Endometrial microvascular endothelial cells (primary cell): ENCODE measurements around the gene FHOD3. TPM values are rescaled to one million over a fixed set of nuclear protein-coding genes. Genes with fewer than 3 reads are reported as not detected.

Experiments used
- in situ Hi-C: cut with HindIII; loops from 2 replicates; pipeline ENCODE4 v1.10.0; 2017; ENCODE audit warnings: low sequenced_read_pairs, low pct_unique_long_range_greater_than_20kb; ENCODE audit errors: inconsistent ontology term
- total RNA-seq: library from RNA; depleted of rRNA; stranded (reverse); fragments of >200 nt; gene quantifications from one replicate; pipeline ENCODE4 v1.2.3, GENCODE V29; 2015; ENCODE audit errors: inconsistent ontology term

FHOD3 gene
- total RNA-seq, 1 donor from 2014 or later, result 0.93 TPM

- in situ Hi-C loops, result no loop called here
Observed at GRCh38 chr18:36640021-36640952, 342.8 kb downstream of the FHOD3 start.

DNA sequence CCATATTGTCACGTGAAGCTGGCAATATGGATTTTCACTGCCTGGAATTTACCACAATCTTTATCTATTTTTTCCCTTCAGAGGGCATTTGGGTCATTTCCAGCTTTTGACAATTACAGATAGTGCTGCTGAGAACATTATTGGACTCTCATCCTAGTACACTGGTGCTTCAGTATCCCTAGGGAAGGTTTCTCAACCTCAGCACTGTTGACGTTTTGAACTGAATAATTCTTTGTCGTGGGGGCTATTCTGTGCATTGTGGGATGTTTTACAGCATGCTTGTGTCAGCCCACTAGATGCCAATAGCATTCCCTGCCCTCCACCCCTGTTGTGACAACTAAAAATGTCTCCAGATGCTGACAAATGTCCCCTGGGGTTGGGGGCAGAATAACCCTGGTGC is 345.5 kb downstream of the FHOD3 start:
- in situ Hi-C loops, result no loop called here

DNA sequence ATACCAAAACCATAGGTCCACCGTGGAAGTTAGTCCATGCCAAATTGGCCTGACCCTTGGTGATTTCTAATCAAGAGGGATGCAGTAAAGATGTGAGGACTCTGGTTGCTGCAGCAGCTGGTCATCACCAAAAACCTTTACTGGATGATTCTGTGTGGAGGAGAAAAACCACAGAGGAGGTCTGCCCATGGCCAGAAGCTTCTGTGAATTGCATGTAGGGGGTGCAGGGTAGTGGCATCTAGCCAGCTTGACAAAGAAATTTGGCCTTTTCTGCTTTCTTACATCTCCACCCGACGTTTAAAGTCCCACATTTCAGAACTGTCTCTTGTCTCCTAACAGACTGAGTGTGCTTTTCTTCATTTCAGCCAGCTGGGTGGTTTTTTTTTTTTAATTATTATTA is 351.3 kb downstream of the FHOD3 start:
- in situ Hi-C loops, result no loop called here

DNA sequence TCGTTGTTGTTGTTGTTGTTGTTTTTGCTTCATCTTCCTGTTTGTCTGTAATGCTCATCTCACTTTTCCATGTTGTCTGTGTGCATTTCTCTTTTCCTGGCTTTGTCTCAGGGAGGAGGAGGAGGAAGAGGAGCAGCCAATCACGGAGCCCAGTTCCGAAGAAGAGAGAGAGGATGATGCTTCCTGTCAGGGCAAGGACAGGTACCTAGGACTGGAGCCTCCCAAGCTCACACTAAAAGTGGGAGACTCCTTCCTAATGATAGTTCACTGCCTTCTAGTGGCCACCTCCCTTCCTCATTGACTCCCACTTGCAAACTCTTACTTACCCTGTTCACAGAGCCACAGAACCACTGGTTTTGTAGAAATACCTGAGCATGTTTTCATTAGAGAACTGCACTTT is 351.7 kb downstream of the FHOD3 start:
- in situ Hi-C loops, result no loop called here

GRCh38 chr18:36650266-36650665 is 352.8 kb downstream of the FHOD3 start:
- in situ Hi-C loops, result no loop called here

DNA sequence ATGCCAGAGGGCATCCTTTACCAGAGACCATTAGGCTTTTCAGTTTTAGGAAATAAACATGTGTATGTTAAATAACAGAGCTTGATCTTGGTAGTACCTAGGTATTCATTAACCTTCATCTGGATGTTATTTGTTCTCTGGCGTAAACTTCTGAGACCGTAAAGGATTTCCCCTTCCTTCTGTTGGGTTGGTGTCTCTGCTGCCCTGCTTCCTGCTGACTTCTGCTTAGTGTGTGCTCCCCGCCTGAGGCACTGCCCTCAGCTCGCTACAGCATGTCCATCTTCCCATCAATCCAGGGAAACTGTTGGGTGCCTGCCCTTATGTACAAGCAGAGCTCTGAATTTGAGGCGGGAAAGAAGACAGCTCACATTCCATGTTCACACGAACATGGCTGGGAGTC is 353.4 kb downstream of the FHOD3 start:
- in situ Hi-C loops, result no loop called here

DNA sequence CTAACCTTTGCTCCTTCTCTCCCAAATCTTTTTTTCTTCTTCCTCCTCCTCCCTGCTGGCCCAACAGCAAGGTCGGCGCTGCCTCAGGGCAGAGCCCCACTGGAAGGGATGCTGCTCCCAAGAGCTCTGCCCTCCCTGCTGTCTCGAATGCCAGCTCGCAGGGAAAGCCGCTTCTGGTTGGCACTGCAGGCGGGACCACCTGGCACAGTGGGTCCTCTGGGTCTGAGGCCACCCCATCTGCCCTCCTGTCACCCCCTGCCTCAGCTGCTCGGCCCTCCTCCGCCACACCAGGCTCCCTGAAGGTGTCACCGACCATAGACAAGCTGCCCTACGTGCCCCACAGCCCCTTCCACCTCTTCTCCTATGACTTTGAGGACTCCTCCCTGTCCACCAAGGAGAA is 355.0 kb downstream of the FHOD3 start:
- in situ Hi-C loops, result no loop called here

GRCh38 chr18:36653141-36653869 is 355.8 kb downstream of the FHOD3 start:
- in situ Hi-C loops, result no loop called here

DNA sequence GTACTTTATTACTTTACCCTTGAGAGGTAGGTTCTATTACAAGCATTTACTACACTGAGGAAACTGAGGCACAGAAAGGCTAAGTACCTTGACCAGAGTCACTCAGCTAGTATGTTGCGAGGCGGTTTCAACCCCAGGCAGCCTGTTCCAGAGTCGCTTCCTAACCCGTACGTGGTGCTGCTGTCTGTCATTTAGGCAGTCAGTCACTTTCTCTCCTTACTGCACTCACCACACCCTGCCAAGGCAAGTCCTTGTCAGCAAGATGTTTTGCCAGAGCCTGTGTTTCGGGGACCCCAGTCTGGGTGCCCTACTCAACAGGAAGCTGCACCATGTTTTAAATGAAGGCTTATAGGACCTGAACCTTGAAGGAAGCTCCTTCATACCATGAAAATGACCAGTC is 356.4 kb downstream of the FHOD3 start:
- in situ Hi-C loops, result no loop called here

- in situ Hi-C loops, result no loop called here
Observed at GRCh38 chr18:36655074-36655473, 357.6 kb downstream of the FHOD3 start.

DNA sequence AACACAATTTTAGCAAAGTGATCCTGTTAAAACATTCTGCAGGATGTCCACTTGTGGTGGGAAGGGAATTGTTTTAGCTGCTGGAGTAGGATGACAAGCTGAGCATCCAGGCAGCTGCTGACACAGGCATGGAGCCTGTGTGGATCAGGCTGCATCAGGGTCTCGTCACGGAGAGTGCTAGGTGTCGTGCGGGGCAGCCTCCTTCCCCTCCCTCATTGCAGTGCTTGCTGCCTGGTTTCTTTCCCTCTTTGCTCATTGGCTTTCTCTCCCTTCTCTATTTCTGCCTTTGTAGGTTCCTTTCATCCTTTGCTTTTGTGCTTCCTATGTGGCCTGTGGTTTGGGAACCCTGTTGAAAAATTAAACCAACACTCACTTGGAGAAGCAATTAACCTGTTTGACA is 358.4 kb downstream of the FHOD3 start:
- in situ Hi-C loops, result no loop called here

GRCh38 chr18:36658611-36659010 is 361.1 kb downstream of the FHOD3 start:
- in situ Hi-C loops, result no loop called here

DNA sequence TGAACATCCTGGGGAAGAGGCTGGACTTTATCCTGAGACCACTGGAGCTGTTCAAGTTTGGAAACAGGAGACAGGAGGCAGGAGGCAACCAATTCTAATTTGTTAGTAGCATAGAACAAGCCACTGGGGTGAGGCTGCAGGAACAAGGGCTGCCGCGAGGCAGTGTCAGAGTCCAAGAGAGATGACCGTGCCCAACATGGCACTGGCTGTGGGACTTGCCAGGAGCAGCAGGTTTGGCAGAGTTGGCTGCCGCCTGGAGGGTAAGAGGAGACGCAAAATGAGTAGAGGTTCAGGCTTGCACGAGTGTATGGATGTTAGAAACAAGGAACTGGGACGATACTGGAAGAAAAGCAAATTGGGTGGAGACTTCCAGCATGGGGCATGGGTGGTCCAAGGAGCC is 362.8 kb downstream of the FHOD3 start:
- in situ Hi-C loops, result no loop called here

GRCh38 chr18:36661999-36662398 is 364.5 kb downstream of the FHOD3 start:
- in situ Hi-C loops, result no loop called here

DNA sequence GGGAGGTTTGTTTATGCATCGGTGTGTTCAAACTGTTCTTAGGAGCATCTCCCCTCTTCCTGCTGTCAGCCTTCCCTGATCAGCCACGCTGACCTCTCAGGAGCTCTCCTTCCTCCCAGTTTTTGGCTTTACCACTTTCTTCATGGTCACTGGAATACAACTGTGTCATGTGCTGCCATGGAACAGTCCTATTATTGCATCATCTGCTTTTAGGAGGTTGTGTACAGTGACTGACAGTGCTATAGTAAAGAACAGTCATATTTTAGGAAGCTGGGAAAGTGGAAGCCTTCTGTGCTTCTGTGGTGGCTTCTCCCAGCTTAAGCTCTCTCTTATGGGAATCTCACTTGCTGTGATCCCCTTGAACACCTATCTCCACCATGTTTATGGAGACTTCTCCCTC is 365.8 kb downstream of the FHOD3 start:
- in situ Hi-C loops, result no loop called here

DNA sequence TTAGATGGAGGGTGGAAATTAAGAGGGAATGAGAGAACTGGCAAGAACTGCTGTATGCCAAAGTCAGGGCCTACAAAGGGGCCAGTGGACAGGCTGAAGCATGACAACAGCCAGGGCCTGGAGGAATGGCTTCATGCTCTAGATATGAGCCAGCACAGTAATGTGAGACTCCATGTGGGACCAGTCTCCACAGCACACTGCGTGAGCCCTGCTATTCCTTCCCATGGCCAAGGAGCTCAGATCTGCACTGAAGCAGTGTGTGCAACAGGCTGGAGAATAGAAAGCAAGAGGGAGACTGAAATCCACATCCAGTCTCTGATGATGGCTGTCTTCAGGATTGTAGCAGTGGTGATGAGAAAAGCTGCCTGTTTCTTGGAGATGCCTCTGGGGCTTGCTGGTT is 368.4 kb downstream of the FHOD3 start:
- in situ Hi-C loops, result no loop called here

DNA sequence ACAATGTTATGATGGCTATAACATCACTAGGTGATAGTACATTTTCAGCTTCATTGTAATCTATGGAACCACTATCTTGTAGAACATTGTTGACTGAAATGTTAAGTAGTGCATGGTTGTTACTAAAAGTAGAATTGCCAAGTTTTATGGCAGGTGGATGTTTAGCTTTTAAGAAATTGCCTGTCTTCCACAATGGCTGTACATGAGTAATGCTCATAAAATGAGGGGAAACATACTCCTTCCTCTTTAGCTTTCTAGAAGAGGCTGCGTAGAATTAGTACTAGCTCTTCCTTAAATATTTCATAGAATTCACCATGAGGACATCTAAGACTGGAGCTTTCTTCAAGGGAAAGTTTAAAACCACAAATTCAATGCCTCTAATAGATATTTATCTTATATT is 370.3 kb downstream of the FHOD3 start:
- in situ Hi-C loops, result no loop called here

- in situ Hi-C loops, result no loop called here
Observed at GRCh38 chr18:36668349-36668748, 370.8 kb downstream of the FHOD3 start.

GRCh38 chr18:36672437-36673344 is 375.2 kb downstream of the FHOD3 start:
- in situ Hi-C loops, result no loop called here
